NCI-H1048 (cell line): Measurements from ENCODE around the gene CRIM1.
"Not testable (repeated sequence)": the region's sequence is repeated elsewhere in the genome, so short reads cannot be mapped to it uniquely, and the experiment has no call there.

ENCODE experiments used
- DNase-seq: peaks from one replicate; lab custom pipeline; 2025; lab: John Stamatoyannopoulos, UW

Gene CRIM1

GRCh38 chr2:36351736-36352349, 3.7 kb upstream of the CRIM1 start:
- peak; percentile 28 for DNase-seq

GRCh38 chr2:36352701-36353100, 2.9 kb upstream of the CRIM1 start:
- no peak for DNase-seq

- no peak for DNase-seq
These were observed 797 bp upstream of the CRIM1 start for GRCh38 chr2:36354811-36355150.

- DNase-seq, result no peak
These were observed 316 bp downstream of the CRIM1 start for GRCh38 chr2:36355890-36356297.

GRCh38 chr2:36356298-36356989, 866 bp downstream of the CRIM1 start:
- no peak for DNase-seq

GRCh38 chr2:36356990-36357846, 1.6 kb downstream of the CRIM1 start:
- no peak for DNase-seq

GRCh38 chr2:36357847-36358659, 2.5 kb downstream of the CRIM1 start:
- no peak for DNase-seq

- no peak for DNase-seq
These were observed 3.5 kb downstream of the CRIM1 start for GRCh38 chr2:36359067-36359466.

- no peak for DNase-seq
These were observed 4.5 kb downstream of the CRIM1 start for GRCh38 chr2:36360063-36360462.

GRCh38 chr2:36360834-36361233, 5.3 kb downstream of the CRIM1 start:
- DNase-seq, result no peak

GRCh38 chr2:36361396-36361795, 5.8 kb downstream of the CRIM1 start:
- no peak for DNase-seq

GRCh38 chr2:36362291-36362690, 6.7 kb downstream of the CRIM1 start:
- no peak for DNase-seq

- not testable (repeated sequence) for DNase-seq
These were observed 7.5 kb downstream of the CRIM1 start for GRCh38 chr2:36363085-36363484.

- no peak for DNase-seq
These were observed 11.0 kb downstream of the CRIM1 start for GRCh38 chr2:36366491-36367120.

- DNase-seq, result no peak
These were observed 11.9 kb downstream of the CRIM1 start for GRCh38 chr2:36367486-36367885.

- no peak for DNase-seq
These were observed 12.3 kb downstream of the CRIM1 start for GRCh38 chr2:36367895-36368353.

- DNase-seq, result no peak
These were observed 12.9 kb downstream of the CRIM1 start for GRCh38 chr2:36368438-36368837.

GRCh38 chr2:36369163-36369562, 13.6 kb downstream of the CRIM1 start:
- DNase-seq, result no peak

GRCh38 chr2:36369716-36370115, 14.1 kb downstream of the CRIM1 start:
- no peak for DNase-seq

GRCh38 chr2:36370281-36370680, 14.7 kb downstream of the CRIM1 start:
- DNase-seq, result no peak

- no peak for DNase-seq
These were observed 15.7 kb downstream of the CRIM1 start for GRCh38 chr2:36371070-36371874.
